Activated T-cell treated with anti-CD3 and anti-CD28 coated beads, Interleukin-2, amount 50 U/mL, for 1 hour (primary cell): ENCODE results near the gene SERPINB5.
A peak's percentile ranks its signal among the peaks of the same experiment; 100 is the strongest.

ENCODE experiments used
- DNase-seq: peaks from one replicate; pipeline ENCODE4 v3.0.0-alpha.2; 2020

Gene SERPINB5

GRCh38 chr18:63472380-63472779, 4.4 kb upstream of the SERPINB5 start:
- no peak for DNase-seq

GRCh38 chr18:63477200-63477599, 442 bp downstream of the SERPINB5 start:
- no peak for DNase-seq

GRCh38 chr18:63477968-63478367, 1.2 kb downstream of the SERPINB5 start:
- DNase-seq = no peak

- no peak for DNase-seq
These were observed 3.1 kb downstream of the SERPINB5 start for GRCh38 chr18:63479826-63480225.

GRCh38 chr18:63480476-63480875, 3.7 kb downstream of the SERPINB5 start:
- no peak for DNase-seq

GRCh38 chr18:63480915-63481314, 4.2 kb downstream of the SERPINB5 start:
- no peak for DNase-seq

GRCh38 chr18:63487676-63488075, 10.9 kb downstream of the SERPINB5 start:
- DNase-seq = no peak

GRCh38 chr18:63488160-63488559, 11.4 kb downstream of the SERPINB5 start:
- no peak for DNase-seq

- DNase-seq = no peak
These were observed 16.1 kb downstream of the SERPINB5 start for GRCh38 chr18:63492851-63493250.

GRCh38 chr18:63495675-63496074, 18.9 kb downstream of the SERPINB5 start:
- DNase-seq = no peak

GRCh38 chr18:63505566-63506335, 29.0 kb downstream of the SERPINB5 start:
- no peak for DNase-seq

GRCh38 chr18:63506336-63506646, 29.5 kb downstream of the SERPINB5 start:
- DNase-seq = no peak

GRCh38 chr18:63508596-63508995, 31.8 kb downstream of the SERPINB5 start:
- no peak for DNase-seq

GRCh38 chr18:63511285-63511684, 34.5 kb downstream of the SERPINB5 start:
- no peak for DNase-seq

- no peak for DNase-seq
These were observed 37.6 kb downstream of the SERPINB5 start for GRCh38 chr18:63514326-63514725.

- no peak for DNase-seq
These were observed 38.3 kb downstream of the SERPINB5 start for GRCh38 chr18:63514888-63515678.

- no peak for DNase-seq
These were observed 39.0 kb downstream of the SERPINB5 start for GRCh38 chr18:63515801-63516200.

GRCh38 chr18:63518178-63519012, 41.6 kb downstream of the SERPINB5 start:
- peak; percentile 18 for DNase-seq

- DNase-seq = no peak
These were observed 43.4 kb downstream of the SERPINB5 start for GRCh38 chr18:63520053-63520685.

GRCh38 chr18:63523660-63524059, 46.9 kb downstream of the SERPINB5 start:
- no peak for DNase-seq

- no peak for DNase-seq
These were observed 50.5 kb downstream of the SERPINB5 start for GRCh38 chr18:63527251-63527650.

GRCh38 chr18:63528863-63529492, 52.2 kb downstream of the SERPINB5 start:
- DNase-seq = no peak

- no peak for DNase-seq
These were observed 55.7 kb downstream of the SERPINB5 start for GRCh38 chr18:63532471-63532870.
